KMS-11 (cell line): ENCODE results near the gene SBNO1.

Source experiments
- H2AFZ ChIP-seq: fragments of 200-600 bp; sonication (generic); 2 replicates; pipeline ENCODE4 v1.6.1; 2016; ENCODE audit warnings: antibody characterized with exemption, mixed run types, low read depth
- H3K27ac ChIP-seq: fragments of 200-600 bp; sonication (generic); 2 replicates; pipeline ENCODE4 v1.6.1; 2016; ENCODE audit warnings: mild to moderate bottlenecking, mixed run types
- H3K27me3 ChIP-seq: fragments of 200-600 bp; sonication (generic); 2 replicates; pipeline ENCODE4 v1.6.1; 2017; ENCODE audit warnings: mild to moderate bottlenecking, low read depth, mixed run types, moderate library complexity; ENCODE audit not compliant: insufficient read depth
- H3K36me3 ChIP-seq: fragments of 200-600 bp; sonication (generic); 2 replicates; pipeline ENCODE4 v1.6.1; 2017; ENCODE audit warnings: mild to moderate bottlenecking, mixed run types; ENCODE audit not compliant: insufficient read depth
- H3K4me1 ChIP-seq: fragments of 200-600 bp; sonication (generic); 2 replicates; pipeline ENCODE4 v1.6.1; 2016; ENCODE audit warnings: mild to moderate bottlenecking, low read depth, mixed run types; ENCODE audit not compliant: poor library complexity, severe bottlenecking
- H3K4me2 ChIP-seq: fragments of 200-600 bp; sonication (generic); 2 replicates; pipeline ENCODE4 v1.7.0; 2016; ENCODE audit warnings: mild to moderate bottlenecking, mixed run types
- H3K4me3 ChIP-seq: fragments of 200-600 bp; sonication (generic); IDR thresholded peaks from 2 replicates; pipeline ENCODE4 v1.6.1; 2017; ENCODE audit warnings: low read depth, low read length, mixed read lengths; ENCODE audit not compliant: insufficient read depth
- H3K79me2 ChIP-seq: fragments of 200-600 bp; sonication (generic); 2 replicates; pipeline ENCODE4 v1.6.1; 2016; ENCODE audit warnings: low read depth, mixed run types; ENCODE audit not compliant: insufficient read depth
- H3K9ac ChIP-seq: fragments of 200-600 bp; sonication (generic); 2 replicates; pipeline ENCODE4 v1.6.1; 2016; ENCODE audit warnings: mild to moderate bottlenecking, mixed run types
- H4K20me1 ChIP-seq: fragments of 200-600 bp; sonication (generic); 2 replicates; pipeline ENCODE4 v1.6.1; 2016; ENCODE audit warnings: mild to moderate bottlenecking, mixed run types; ENCODE audit not compliant: insufficient read depth
- TF ChIP-seq, protein P1 (sequence below): fragments of 200-600 bp; sonication (generic); conservative IDR thresholded peaks from 2 replicates; pipeline ENCODE4 v1.6.1; 2017; ENCODE audit warnings: low read depth, mild to moderate bottlenecking, antibody characterized with exemption, low read length, moderate library complexity, mixed read lengths

Gene SBNO1

DNA sequence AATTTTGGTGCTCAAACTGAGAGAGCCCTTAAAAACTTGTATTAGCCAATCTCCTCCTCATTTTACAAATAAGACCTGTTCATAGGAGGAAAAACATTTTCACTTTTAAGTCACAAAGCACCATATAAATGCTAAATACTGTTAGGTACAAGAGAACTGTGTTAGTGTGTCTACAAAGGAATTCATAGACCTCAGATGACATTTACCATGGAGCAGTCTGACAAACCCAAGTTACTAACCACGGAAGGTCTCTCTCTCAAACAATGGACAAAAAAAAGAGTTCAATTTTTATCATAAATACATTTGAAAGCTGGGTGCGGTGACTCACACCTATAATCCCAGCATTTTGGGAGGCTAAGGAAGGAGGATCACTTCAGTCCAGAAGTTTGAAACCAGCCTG is 10.0 kb downstream of the SBNO1 start:
- TF ChIP-seq, protein P1, sequence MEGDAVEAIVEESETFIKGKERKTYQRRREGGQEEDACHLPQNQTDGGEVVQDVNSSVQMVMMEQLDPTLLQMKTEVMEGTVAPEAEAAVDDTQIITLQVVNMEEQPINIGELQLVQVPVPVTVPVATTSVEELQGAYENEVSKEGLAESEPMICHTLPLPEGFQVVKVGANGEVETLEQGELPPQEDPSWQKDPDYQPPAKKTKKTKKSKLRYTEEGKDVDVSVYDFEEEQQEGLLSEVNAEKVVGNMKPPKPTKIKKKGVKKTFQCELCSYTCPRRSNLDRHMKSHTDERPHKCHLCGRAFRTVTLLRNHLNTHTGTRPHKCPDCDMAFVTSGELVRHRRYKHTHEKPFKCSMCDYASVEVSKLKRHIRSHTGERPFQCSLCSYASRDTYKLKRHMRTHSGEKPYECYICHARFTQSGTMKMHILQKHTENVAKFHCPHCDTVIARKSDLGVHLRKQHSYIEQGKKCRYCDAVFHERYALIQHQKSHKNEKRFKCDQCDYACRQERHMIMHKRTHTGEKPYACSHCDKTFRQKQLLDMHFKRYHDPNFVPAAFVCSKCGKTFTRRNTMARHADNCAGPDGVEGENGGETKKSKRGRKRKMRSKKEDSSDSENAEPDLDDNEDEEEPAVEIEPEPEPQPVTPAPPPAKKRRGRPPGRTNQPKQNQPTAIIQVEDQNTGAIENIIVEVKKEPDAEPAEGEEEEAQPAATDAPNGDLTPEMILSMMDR = no peak
- Histone ChIP-seq H3K4me2 (no peak overlapping the region), H3K79me2 (peaks cover 80% of the 10 kb centered on the region), H3K27me3 (no peaks in the 10 kb centered on the region), H2AFZ (no peak overlapping the region), H3K4me1 (peaks cover 8% of the 10 kb centered on the region), H4K20me1 (no peaks in the 10 kb centered on the region), H3K27ac (no peak overlapping the region), H3K4me3 (no peak overlapping the region), H3K9ac (no peak overlapping the region), H3K36me3 (no peaks in the 10 kb centered on the region)

DNA sequence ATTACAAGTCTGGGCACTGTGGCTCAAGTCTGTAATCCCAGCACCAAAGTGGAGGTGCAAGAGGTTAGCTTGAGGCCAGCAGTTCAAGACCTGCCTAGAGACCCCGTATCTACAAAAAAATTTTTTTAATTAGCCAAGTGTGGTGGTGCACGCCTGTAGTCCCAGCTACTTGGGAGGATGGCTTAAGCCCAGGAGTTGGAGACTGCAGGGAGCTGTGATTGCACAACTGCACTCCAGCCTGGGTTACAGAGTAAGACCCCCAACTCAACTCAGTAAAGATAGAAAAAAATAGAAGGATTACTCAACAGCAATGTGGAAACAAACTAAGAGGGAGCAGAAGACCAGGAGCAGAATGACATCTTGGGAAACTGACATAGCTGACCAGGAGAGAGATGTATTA is 13.3 kb downstream of the SBNO1 start:
- Histone ChIP-seq H4K20me1 (no peaks in the 10 kb centered on the region), H3K36me3 (no peaks in the 10 kb centered on the region), H2AFZ (no peak overlapping the region), H3K27ac (no peak overlapping the region), H3K4me3 (no peak overlapping the region), H3K9ac (no peak overlapping the region), H3K4me2 (no peak overlapping the region), H3K27me3 (no peaks in the 10 kb centered on the region), H3K79me2 (peaks cover 54% of the 10 kb centered on the region; the same call in 1 of the 2 replicates), H3K4me1 (no peaks in the 10 kb centered on the region)
- TF ChIP-seq, protein P1 = no peak

DNA sequence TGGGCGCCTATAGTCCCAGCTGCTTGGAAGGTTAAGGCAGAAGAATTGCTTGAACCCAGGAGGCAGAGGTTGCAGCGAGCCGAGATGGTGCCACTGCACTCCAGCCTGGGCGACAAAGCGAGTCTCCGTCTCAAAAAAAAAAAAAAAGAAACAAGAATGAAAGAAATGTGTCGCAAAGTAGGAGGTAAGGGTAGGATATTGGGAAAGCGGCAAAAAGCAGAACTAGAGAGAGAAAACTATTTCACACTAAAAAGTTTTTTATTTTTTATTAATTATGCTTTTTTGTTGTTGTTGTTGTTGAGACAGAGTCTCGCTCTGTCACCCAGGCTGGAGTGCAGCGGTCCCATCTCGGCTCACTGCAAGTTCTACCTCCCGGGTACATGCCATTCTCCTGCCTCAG is 17.7 kb downstream of the SBNO1 start:
- Histone ChIP-seq H3K27ac (no peak overlapping the region), H3K9ac (no peak overlapping the region), H3K27me3 (no peaks in the 10 kb centered on the region), H3K4me2 (no peak overlapping the region), H2AFZ (no peak overlapping the region), H3K4me3 (no peak overlapping the region), H3K79me2 (peaks cover 15% of the 10 kb centered on the region; the same call in 1 of the 2 replicates), H4K20me1 (no peaks in the 10 kb centered on the region), H3K36me3 (no peaks in the 10 kb centered on the region), H3K4me1 (no peaks in the 10 kb centered on the region)
- TF ChIP-seq, protein P1 = no peak

DNA sequence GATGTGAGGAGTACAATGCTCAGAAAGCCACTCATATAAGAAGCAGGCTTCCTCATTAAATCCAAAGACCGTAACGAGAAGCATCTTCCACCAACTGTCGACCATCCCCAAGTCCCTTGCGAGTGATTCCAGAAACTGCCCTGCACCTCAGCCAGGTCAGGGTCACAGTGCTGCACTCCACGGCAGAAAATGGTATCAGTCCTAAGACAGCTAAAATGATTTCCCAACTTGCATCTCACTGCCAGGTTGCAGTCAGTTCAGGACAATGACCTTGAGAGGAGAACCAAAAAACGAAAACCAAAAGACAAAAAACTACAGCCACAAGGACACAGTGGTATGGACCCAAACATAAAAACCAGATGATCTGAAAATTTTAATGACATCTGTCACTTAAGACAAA is 20.6 kb downstream of the SBNO1 start:
- no peaks in the 10 kb centered on the region for H3K4me1 ChIP-seq
- no peaks in the 10 kb centered on the region for H4K20me1 ChIP-seq
- H3K27ac ChIP-seq = no peak overlapping the region
- no peaks in the 10 kb centered on the region for H3K27me3 ChIP-seq
- H3K79me2 ChIP-seq = no peaks in the 10 kb centered on the region
- no peak overlapping the region for H3K4me2 ChIP-seq
- H3K36me3 ChIP-seq = no peaks in the 10 kb centered on the region
- TF ChIP-seq, protein P1 = no peak
- no peak overlapping the region for H3K4me3 ChIP-seq
- no peak overlapping the region for H2AFZ ChIP-seq
- H3K9ac ChIP-seq = no peak overlapping the region

DNA sequence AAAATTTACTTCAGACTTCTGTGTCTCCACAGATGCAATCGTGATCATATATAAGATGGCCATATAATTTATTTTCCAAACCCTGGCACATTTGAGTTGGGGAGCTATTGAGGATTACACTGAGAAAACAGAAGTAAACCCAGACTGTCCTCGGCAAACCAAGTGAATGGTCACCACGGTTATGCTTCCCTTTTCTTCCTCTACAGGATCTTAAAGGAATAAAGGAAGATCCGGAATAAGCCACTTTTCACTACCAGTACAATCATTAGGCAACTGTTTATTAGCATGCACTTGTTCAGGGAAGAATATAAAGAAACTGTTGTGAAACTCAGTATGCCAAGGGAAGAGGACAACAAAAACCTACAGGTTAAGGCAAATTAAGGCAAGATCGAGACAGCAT is 27.6 kb downstream of the SBNO1 start:
- Histone ChIP-seq H3K36me3 (no peaks in the 10 kb centered on the region), H4K20me1 (no peaks in the 10 kb centered on the region), H3K4me2 (no peak overlapping the region), H3K4me1 (no peaks in the 10 kb centered on the region), H3K27ac (no peak overlapping the region), H3K27me3 (no peaks in the 10 kb centered on the region), H3K79me2 (no peaks in the 10 kb centered on the region), H3K9ac (no peak overlapping the region), H3K4me3 (no peak overlapping the region), H2AFZ (no peak overlapping the region)
- TF ChIP-seq, protein P1 = no peak
